ENCODE results near the gene FAM163A. TPM values are rescaled to one million over a fixed set of nuclear protein-coding genes. Genes with fewer than 3 reads are reported as not detected.
"Not testable (repeated sequence)": the region's sequence is repeated elsewhere in the genome, so short reads cannot be mapped to it uniquely, and the experiment has no call there.

Gene FAM163A
- total RNA-seq, 1 donor from 2014 or later: 1.4 TPM

DNA sequence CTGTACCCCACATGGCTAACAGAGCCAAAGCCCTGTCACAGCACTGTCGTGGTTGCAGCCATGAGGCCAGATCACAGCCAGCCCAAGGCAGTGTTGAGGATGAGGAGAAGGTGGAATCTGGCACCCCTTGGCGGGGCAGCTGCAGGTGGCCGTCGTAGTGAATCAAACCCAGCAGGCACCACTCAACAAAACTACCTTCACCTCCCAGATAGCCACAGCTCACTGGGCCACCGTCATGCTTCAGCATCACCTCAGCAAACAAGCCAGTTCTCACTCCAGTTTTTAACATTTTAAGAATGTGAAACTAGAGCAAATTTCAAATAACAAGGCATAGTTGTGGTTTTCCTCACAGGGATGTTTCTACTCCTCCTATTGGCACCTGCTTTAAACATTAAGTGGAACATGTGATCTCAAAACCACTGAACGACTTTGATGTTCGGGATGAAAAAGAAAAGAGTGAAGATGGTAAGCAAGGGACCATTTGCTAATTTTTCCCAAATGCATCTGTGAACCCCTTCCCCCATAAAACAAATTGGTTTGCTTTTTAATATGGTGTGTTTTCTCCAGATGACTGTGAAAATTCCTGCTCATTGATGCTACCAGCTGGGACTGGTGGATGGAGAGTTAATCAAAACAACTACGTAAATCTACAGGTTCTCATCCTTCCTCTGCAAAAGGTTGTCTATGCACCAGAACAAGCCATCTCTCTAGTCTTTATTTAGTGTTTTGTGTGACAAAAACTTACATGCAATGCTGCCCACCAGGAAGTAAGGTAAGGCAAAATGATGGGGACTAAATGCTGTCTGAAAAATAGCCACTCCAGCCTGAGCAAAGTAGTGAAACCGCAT, 89.0 kb downstream of the FAM163A start:
- H3K4me3 Mint-ChIP-seq: no peak overlapping the region
- H3K4me1 Mint-ChIP-seq (ENCODE audit: unreplicated experiment): peaks cover 2% of the 10 kb centered on the region
- H3K9me3 Mint-ChIP-seq: no peaks in the 10 kb centered on the region
- no peak overlapping the region for H3K27ac Mint-ChIP-seq
- H3K27me3 Mint-ChIP-seq: no peaks in the 10 kb centered on the region
- TF ChIP-seq, protein P1, sequence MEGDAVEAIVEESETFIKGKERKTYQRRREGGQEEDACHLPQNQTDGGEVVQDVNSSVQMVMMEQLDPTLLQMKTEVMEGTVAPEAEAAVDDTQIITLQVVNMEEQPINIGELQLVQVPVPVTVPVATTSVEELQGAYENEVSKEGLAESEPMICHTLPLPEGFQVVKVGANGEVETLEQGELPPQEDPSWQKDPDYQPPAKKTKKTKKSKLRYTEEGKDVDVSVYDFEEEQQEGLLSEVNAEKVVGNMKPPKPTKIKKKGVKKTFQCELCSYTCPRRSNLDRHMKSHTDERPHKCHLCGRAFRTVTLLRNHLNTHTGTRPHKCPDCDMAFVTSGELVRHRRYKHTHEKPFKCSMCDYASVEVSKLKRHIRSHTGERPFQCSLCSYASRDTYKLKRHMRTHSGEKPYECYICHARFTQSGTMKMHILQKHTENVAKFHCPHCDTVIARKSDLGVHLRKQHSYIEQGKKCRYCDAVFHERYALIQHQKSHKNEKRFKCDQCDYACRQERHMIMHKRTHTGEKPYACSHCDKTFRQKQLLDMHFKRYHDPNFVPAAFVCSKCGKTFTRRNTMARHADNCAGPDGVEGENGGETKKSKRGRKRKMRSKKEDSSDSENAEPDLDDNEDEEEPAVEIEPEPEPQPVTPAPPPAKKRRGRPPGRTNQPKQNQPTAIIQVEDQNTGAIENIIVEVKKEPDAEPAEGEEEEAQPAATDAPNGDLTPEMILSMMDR (conservative IDR thresholded peaks at IDR 0.05): no peak
- H3K36me3 Mint-ChIP-seq: no peaks in the 10 kb centered on the region
- peak; percentile 42 for DNase-seq (ENCODE audit: extremely low spot score, unreplicated experiment)

DNA sequence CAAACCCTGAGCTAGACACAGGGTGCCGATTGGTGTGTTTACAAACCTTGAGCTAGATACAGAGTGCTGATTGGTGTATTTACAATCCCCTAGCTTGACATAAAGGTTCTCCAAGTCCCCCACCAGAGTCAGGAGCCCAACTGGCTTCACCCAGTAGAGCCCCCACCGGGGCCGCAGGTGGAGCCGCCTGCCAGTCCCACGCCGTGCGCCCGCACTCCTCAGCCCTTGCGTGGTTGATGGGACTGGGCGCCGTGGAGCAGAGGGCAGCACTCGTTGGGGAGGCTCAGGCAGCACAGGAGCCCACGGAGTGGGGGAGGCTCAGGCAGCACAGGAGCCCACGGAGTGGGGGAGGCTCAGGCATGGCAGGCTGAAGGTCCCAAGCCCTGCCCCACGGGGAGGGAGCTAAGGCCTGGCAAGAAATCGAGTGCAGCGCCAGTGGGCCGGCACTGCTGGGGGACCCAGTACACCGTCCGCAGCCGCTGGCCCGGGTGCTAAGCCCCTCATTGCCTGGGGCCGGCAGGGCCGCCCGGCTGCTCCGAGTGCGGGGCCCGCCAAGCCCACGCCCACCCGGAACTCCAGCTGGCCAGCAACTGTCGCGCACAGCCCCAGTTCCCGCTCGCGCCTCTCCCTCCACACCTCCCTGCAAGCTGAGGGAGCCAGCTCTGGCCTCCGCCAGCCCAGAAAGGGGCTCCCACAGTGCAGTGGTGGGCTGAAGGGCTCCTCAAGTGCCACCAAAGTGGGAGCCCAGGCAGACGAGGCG, 93.8 kb downstream of the FAM163A start:
- H3K36me3 Mint-ChIP-seq; H3K27me3 Mint-ChIP-seq; H3K9me3 Mint-ChIP-seq; H3K4me3 Mint-ChIP-seq; H3K4me1 Mint-ChIP-seq (ENCODE audit: unreplicated experiment); H3K27ac Mint-ChIP-seq: not testable (repeated sequence)
- DNase-seq (ENCODE audit: extremely low spot score, unreplicated experiment): peak; percentile 63

DNA sequence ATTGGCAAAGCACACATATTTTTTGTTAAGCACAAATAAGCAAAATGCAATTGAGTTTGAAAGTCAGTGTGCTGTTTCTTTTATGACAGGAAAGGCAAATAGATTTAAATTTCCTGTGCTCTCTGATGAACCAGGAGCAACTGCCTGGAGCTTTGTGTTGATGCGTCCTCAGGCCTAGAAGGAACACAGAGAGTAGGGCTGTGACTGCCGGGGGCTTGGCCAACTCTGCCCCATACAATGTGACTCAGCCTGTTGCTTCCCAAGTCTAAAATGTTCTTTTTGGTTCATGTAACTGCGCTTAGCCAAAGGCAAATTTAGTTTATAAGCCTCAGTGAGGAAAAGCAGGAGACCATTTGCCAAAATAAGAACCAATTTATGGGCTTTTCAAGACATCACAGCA, 97.0 kb downstream of the FAM163A start:
- Mint-ChIP-seq H3K27ac (peak overlapping the region; percentile 72), H3K9me3 (peaks cover 3% of the 10 kb centered on the region), H3K4me3 (no peak overlapping the region), H3K4me1 (ENCODE audit: unreplicated experiment) (peaks cover 4% of the 10 kb centered on the region), H3K36me3 (peaks cover 15% of the 10 kb centered on the region), H3K27me3 (no peaks in the 10 kb centered on the region)
- TF ChIP-seq, protein P1 (conservative IDR thresholded peaks at IDR 0.05): no peak
- no peak for DNase-seq (ENCODE audit: extremely low spot score, unreplicated experiment)

DNA sequence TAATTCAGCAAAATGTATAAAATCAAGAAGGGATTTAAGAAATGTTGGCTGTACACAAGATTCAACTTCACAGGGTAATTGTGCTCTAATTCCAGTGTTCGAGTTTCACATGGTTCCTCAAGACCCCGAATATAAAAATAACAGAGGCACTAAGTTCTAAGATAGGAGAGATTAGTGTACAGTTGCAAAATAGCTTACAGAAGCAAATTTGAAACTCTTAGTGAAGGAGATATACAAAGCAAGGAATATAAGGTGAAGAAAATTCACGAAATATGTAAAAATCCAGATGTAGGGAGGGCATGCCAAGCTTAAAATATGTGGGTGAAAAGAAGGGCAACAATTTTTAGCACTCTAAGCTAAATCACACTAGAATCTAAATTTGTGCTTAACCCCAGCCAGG, 105.1 kb downstream of the FAM163A start:
- Mint-ChIP-seq H3K27me3 (no peaks in the 10 kb centered on the region), H3K36me3 (peaks cover 24% of the 10 kb centered on the region), H3K4me1 (ENCODE audit: unreplicated experiment) (no peaks in the 10 kb centered on the region), H3K9me3 (no peaks in the 10 kb centered on the region), H3K4me3 (no peak overlapping the region), H3K27ac (no peak overlapping the region)
- TF ChIP-seq, protein P1 (conservative IDR thresholded peaks at IDR 0.05): no peak
- DNase-seq (ENCODE audit: extremely low spot score, unreplicated experiment): no peak

DNA sequence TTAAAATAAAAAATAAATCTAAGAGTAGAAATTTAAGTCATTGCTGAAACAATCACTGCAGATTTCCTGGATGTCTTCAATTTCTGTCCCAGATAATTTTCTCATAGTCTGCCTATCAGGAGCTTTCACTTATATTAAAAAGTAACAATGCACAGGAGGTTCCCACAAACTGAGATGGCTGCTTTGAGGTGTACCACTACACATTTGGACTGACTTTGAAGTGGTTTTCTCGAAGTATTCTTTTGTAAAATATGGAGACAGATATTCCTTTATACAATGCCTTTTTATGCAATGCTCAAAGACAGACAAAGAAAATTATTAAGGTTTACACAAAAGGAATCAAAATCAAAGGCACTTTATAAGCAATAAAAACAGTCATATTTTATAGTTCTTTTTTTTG, 110.0 kb downstream of the FAM163A start:
- Mint-ChIP-seq H3K27ac (no peak overlapping the region), H3K4me1 (ENCODE audit: unreplicated experiment) (no peaks in the 10 kb centered on the region), H3K27me3 (no peaks in the 10 kb centered on the region), H3K36me3 (peaks cover 30% of the 10 kb centered on the region), H3K9me3 (no peaks in the 10 kb centered on the region), H3K4me3 (no peak overlapping the region)
- TF ChIP-seq, protein P1 (conservative IDR thresholded peaks at IDR 0.05): no peak
- no peak for DNase-seq (ENCODE audit: extremely low spot score, unreplicated experiment)

DNA sequence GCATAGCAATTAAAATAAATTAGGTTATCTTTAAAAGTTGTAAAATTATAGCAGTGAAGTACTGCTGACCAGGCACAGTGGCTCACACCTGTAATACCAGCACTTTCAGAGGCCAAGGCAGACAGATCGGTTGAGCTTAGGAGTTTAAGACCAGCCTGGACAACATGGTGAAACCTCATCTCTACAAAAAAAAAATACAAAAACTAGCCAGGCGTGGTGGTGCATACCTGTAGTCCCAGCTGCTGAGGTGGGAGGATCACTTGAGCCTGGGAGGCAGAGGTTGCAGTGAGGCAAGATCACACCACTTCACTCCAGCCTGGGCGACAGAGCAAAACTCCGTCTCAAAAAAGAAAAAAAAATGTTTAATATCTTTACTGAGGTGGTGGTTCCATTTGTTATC, 112.7 kb downstream of the FAM163A start:
- peaks cover 35% of the 10 kb centered on the region for H3K36me3 Mint-ChIP-seq
- H3K27ac Mint-ChIP-seq; H3K4me3 Mint-ChIP-seq; H3K4me1 Mint-ChIP-seq (ENCODE audit: unreplicated experiment); H3K27me3 Mint-ChIP-seq; H3K9me3 Mint-ChIP-seq; DNase-seq (ENCODE audit: extremely low spot score, unreplicated experiment): not testable (repeated sequence)
